HEK293 (cell line): Measurements from ENCODE around the gene BCL7A.

ENCODE experiments used
- CTCF ChIP-seq: fragments of 450-650 bp; formaldehyde crosslinking; IDR thresholded peaks from 2 replicates; pipeline ENCODE4 v1.5.1; 2016; ENCODE audit warnings: missing biosample characterization, missing genetic modification characterization
- KLF9 ChIP-seq: fragments of 450-650 bp; formaldehyde crosslinking; IDR thresholded peaks from 2 replicates; pipeline ENCODE4 v1.5.1; 2016; ENCODE audit warnings: missing biosample characterization, missing genetic modification characterization, low read depth
- ZBTB17 ChIP-seq: fragments of 450-650 bp; formaldehyde crosslinking; IDR thresholded peaks from 2 replicates; pipeline ENCODE4 v1.5.1; 2016; ENCODE audit warnings: missing biosample characterization, missing genetic modification characterization
- ZNF416 ChIP-seq: fragments of 450-650 bp; formaldehyde crosslinking; IDR thresholded peaks from 2 replicates; pipeline ENCODE4 v1.5.1; 2016; ENCODE audit warnings: missing biosample characterization, missing genetic modification characterization

GRCh38 chr12:122048151-122048550, 26.5 kb downstream of the BCL7A start:
- TF ChIP-seq CTCF (tag by site-specific recombination) = no peak
- TF ChIP-seq ZNF416 (tag by site-specific recombination) = no peak
- TF ChIP-seq ZBTB17 (tag by site-specific recombination) = no peak
- TF ChIP-seq KLF9 (tag by site-specific recombination) = no peak
